Peyer's patch (tissue), 4 donors: Measurements from ENCODE around the gene SLC39A8.

Experiments used
- POLR2A ChIP-seq, 2 donors: fragments of 450-650 bp; IDR thresholded peaks; one replicate each; pipeline ENCODE4 v1.5.1; 2017; ENCODE audit warnings: antibody characterized with exemption in 2 of 2, mild to moderate bottlenecking in 2 of 2, moderate library complexity in 2 of 2
- TF ChIP-seq, protein P1 (sequence below), 6 experiments: fragments of 450-650 bp in 4 of 6; fragments of 200-600 bp in 2 of 6; sonication (generic) in 1 of 6; IDR thresholded peaks; one replicate each; pipeline ENCODE4 v1.5.1; 2017 to 2019; ENCODE audit warnings: antibody characterized with exemption in 6 of 6, mild to moderate bottlenecking in 3 of 6, moderate library complexity in 1 of 6

DNA sequence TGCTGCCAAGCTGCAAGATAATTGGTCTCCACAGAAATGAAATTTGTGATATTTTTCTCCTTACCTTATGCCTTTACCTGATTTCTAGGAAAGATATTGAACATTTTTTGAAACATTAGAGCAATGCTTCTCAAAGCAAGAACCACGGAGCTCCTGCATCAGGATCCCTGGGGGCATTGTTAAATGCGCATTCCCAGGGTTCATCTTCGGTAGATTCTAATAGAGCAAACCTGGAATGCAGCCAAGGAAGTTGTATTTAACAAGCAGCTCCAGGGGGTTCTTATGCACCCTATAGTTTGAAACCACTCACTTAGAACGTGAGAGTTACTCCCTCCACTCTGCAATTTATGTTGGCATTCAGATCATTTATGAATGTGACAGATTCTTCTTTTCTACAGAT lies 126.2 kb downstream of the SLC39A8 start:
- TF ChIP-seq, protein P1, sequence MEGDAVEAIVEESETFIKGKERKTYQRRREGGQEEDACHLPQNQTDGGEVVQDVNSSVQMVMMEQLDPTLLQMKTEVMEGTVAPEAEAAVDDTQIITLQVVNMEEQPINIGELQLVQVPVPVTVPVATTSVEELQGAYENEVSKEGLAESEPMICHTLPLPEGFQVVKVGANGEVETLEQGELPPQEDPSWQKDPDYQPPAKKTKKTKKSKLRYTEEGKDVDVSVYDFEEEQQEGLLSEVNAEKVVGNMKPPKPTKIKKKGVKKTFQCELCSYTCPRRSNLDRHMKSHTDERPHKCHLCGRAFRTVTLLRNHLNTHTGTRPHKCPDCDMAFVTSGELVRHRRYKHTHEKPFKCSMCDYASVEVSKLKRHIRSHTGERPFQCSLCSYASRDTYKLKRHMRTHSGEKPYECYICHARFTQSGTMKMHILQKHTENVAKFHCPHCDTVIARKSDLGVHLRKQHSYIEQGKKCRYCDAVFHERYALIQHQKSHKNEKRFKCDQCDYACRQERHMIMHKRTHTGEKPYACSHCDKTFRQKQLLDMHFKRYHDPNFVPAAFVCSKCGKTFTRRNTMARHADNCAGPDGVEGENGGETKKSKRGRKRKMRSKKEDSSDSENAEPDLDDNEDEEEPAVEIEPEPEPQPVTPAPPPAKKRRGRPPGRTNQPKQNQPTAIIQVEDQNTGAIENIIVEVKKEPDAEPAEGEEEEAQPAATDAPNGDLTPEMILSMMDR (IDR thresholded peaks at IDR 0.05) = no peak
- TF ChIP-seq POLR2A (IDR thresholded peaks at IDR 0.05) = no peak
